HCT116 (cell line): Measurements from ENCODE around the gene FNDC1. TPM values are rescaled to one million over a fixed set of nuclear protein-coding genes. Genes with fewer than 3 reads are reported as not detected.

Source experiments
- ATAC-seq: fragments of 200-7000 bp; cut with Tn5 transposase; 2 replicates; pipeline ENCODE4 v1.9.1; 2020; ENCODE audit warnings: mild to moderate bottlenecking, moderate library complexity
- BruUV-seq: library from RNA; stranded (reverse); fragments of 400-500 nt; replicated peaks from 2 replicates; lab custom pipeline; 2021; lab: Mats Ljungman, UMichigan
- CTCF ChIA-PET: fragments of 300-600 bp; sonication (Branson Sonifier 250); formaldehyde crosslinking; loops from one replicate; lab custom pipeline; 2021; ENCODE audit warnings: antibody characterized with exemption; lab: Charles Lee
- POLR2A ChIA-PET: fragments of 300-600, 350-600 bp; sonication (Branson Sonifier 250); formaldehyde crosslinking; loops from one replicate; lab custom pipeline; 2021; ENCODE audit warnings: antibody characterized with exemption; lab: Charles Lee
- RAD21 ChIA-PET, 2 experiments: fragments of 300-600 bp; sonication (Branson Sonifier 250); formaldehyde crosslinking; loops; one replicate each; lab custom pipeline; 2023; ENCODE audit warnings: low total read pairs in 2 of 2; ENCODE audit not compliant: uncharacterized antibody in 2 of 2, unreplicated experiment in 2 of 2, low non-redundant PET in 1 of 2; lab: Charles Lee
- DNase-seq: peaks from one replicate; pipeline ENCODE4 v3.0.0-alpha.2; 2010; ENCODE audit warnings: low read depth, low spot score
- H2AFZ ChIP-seq: fragments of 200-600 bp; shearing (Covaris generic), sonication (generic); 2 replicates; pipeline ENCODE4 v1.6.1; 2017; ENCODE audit warnings: low read depth, mixed run types, mixed read lengths, antibody characterized with exemption, low read length; ENCODE audit not compliant: poor library complexity, severe bottlenecking
- H3K27ac ChIP-seq: 2 replicates; pipeline ENCODE4 v1.5.1; 2012; ENCODE audit warnings: low read depth, low read length
- H3K27me3 ChIP-seq: fragments of 200-600 bp; sonication (generic); 2 replicates; pipeline ENCODE4 v1.6.1; 2016; ENCODE audit warnings: mixed run types, low read length, mixed read lengths; ENCODE audit not compliant: insufficient read depth
- H3K36me3 ChIP-seq, 2 experiments: fragments of 200-500 bp in 1 of 2; fragments of 200-600 bp in 1 of 2; sonication (Bioruptor generic) in 1 of 2; sonication (generic) in 1 of 2; 2 replicates each; pipeline versions ENCODE4 v1.5.1 to v1.6.1; 2014 to 2016; ENCODE audit warnings: low read length in 2 of 2, inconsistent platforms in 1 of 2, mixed read lengths in 1 of 2, mixed run types in 1 of 2; ENCODE audit not compliant: insufficient read depth in 2 of 2, control insufficient read depth in 1 of 2
- H3K4me1 ChIP-seq, 2 experiments: fragments of 200-600 bp in 1 of 2; sonication (generic) in 1 of 2; 2 replicates each; pipeline versions ENCODE4 v1.5.1 to v1.6.1; 2012 to 2017; ENCODE audit warnings: low read length in 2 of 2, inconsistent platforms in 1 of 2, mild to moderate bottlenecking in 1 of 2, mixed read lengths in 1 of 2, mixed run types in 1 of 2, moderate library complexity in 1 of 2; ENCODE audit not compliant: insufficient read depth in 2 of 2, control insufficient read depth in 1 of 2
- H3K4me2 ChIP-seq: fragments of 200-600 bp; sonication (generic); 2 replicates; pipeline ENCODE4 v1.6.1; 2017; ENCODE audit warnings: mixed run types, low read length, mixed read lengths
- H3K4me3 ChIP-seq, 2 experiments: fragments of 200-600 bp in 1 of 2; sonication (generic) in 1 of 2; replicated peaks in 1 of 2; 2 replicates each; pipeline ENCODE4 v1.5.1; 2011 to 2016; ENCODE audit warnings: low read length in 2 of 2, control low read depth in 1 of 2, low read depth in 1 of 2, mild to moderate bottlenecking in 1 of 2, mixed read lengths in 1 of 2, mixed run types in 1 of 2
- H3K79me2 ChIP-seq: fragments of 200-600 bp; sonication (generic); 2 replicates; pipeline ENCODE4 v1.6.1; 2017; ENCODE audit warnings: mild to moderate bottlenecking, mixed run types, low read length, moderate library complexity, mixed read lengths; ENCODE audit not compliant: insufficient read depth
- H3K9ac ChIP-seq: fragments of 200-600 bp; sonication (generic); 2 replicates; pipeline ENCODE4 v1.6.1; 2016; ENCODE audit warnings: low read length, mixed read lengths
- H3K9me2 ChIP-seq: fragments of 200-600 bp; sonication (generic), shearing (Covaris generic); 2 replicates; pipeline ENCODE4 v1.6.1; 2017; ENCODE audit warnings: mixed run types, mild to moderate bottlenecking, moderate library complexity; ENCODE audit not compliant: insufficient read depth
- H3K9me3 ChIP-seq, 2 experiments: fragments of 200-500 bp in 1 of 2; fragments of 200-600 bp in 1 of 2; sonication (Bioruptor generic) in 1 of 2; sonication (generic) in 1 of 2; 2 replicates each; pipeline ENCODE4 v1.6.1; 2014 to 2017; ENCODE audit warnings: low read length in 2 of 2, mixed read lengths in 2 of 2, inconsistent platforms in 1 of 2, low read depth in 1 of 2, mild to moderate bottlenecking in 1 of 2, mixed run types in 1 of 2, moderate library complexity in 1 of 2; ENCODE audit not compliant: control insufficient read depth in 1 of 2, insufficient read depth in 1 of 2
- H4K20me1 ChIP-seq: fragments of 200-600 bp; sonication (generic), shearing (Covaris generic); 2 replicates; pipeline ENCODE4 v1.6.1; 2017; ENCODE audit warnings: mixed run types, mild to moderate bottlenecking, moderate library complexity; ENCODE audit not compliant: insufficient read depth
- CBX3 ChIP-seq: IDR thresholded peaks from 2 replicates; pipeline ENCODE4 v1.6.1; 2012; ENCODE audit warnings: low read depth
- CEBPB ChIP-seq: IDR thresholded peaks from 2 replicates; pipeline ENCODE4 v1.6.1; 2012; ENCODE audit warnings: low read depth
- EGR1 ChIP-seq: IDR thresholded peaks from 2 replicates; pipeline ENCODE4 v1.6.1; 2012; ENCODE audit warnings: low read depth
- ELF1 ChIP-seq: IDR thresholded peaks from 2 replicates; pipeline ENCODE4 v1.6.1; 2012; ENCODE audit warnings: low read depth, borderline replicate concordance
- EZH2phosphoT487 ChIP-seq: fragments of 200-600 bp; IDR thresholded peaks from 2 replicates; pipeline ENCODE4 v1.6.1; 2018; ENCODE audit warnings: antibody characterized with exemption, borderline replicate concordance
- FOSL1 ChIP-seq: IDR thresholded peaks from 2 replicates; pipeline ENCODE4 v1.6.1; 2012; ENCODE audit warnings: low read depth
- POLR2A ChIP-seq: IDR thresholded peaks from 2 replicates; pipeline ENCODE4 v1.7.0; 2011; ENCODE audit warnings: borderline replicate concordance; ENCODE audit not compliant: insufficient read depth, insufficient read length; ENCODE audit errors: extremely low read depth
- RAD21 ChIP-seq: IDR thresholded peaks from 2 replicates; pipeline ENCODE4 v1.6.1; 2012; ENCODE audit warnings: low read depth, mild to moderate bottlenecking
- REST ChIP-seq: IDR thresholded peaks from 2 replicates; pipeline ENCODE4 v1.6.1; 2012; ENCODE audit warnings: low read depth
- SIN3A ChIP-seq: IDR thresholded peaks from 2 replicates; pipeline ENCODE4 v1.6.1; 2012; ENCODE audit warnings: low read depth
- SP1 ChIP-seq: IDR thresholded peaks from 2 replicates; pipeline ENCODE4 v1.6.1; 2012; ENCODE audit warnings: low read depth
- SRF ChIP-seq: IDR thresholded peaks from 2 replicates; pipeline ENCODE4 v1.6.1; 2012; ENCODE audit warnings: low read depth
- TCF7L2 ChIP-seq: IDR thresholded peaks from 2 replicates; pipeline ENCODE4 v1.7.0; 2011; ENCODE audit warnings: borderline replicate concordance, inconsistent platforms; ENCODE audit not compliant: insufficient read depth, insufficient read length; ENCODE audit errors: extremely low read depth
- YY1 ChIP-seq: IDR thresholded peaks from 2 replicates; pipeline ENCODE4 v1.6.1; 2011; ENCODE audit warnings: low read length, low read depth, moderate library complexity, mild to moderate bottlenecking; ENCODE audit not compliant: insufficient replicate concordance; ENCODE audit errors: extremely low read depth
- ZFX ChIP-seq: fragments of 450-650 bp; IDR thresholded peaks from 2 replicates; pipeline ENCODE4 v1.6.1; 2017
- intact Hi-C: fragments of 100-400 bp; cut with micrococcal nuclease; formaldehyde crosslinking; loops from 2 replicates; pipeline ENCODE4 v1.10.0; 2022
- total RNA-seq: library from RNA; stranded (reverse); gene quantifications from one replicate; pipeline ENCODE4 v1.2.1, GENCODE V29; 2021; ENCODE audit not compliant: unreplicated experiment
- TF ChIP-seq, protein P1 (sequence below), 3 experiments: fragments of 200-600 bp in 1 of 3; sonication (generic) in 1 of 3; IDR thresholded peaks in 2 of 3; conservative IDR thresholded peaks in 1 of 3; 2 replicates each; pipeline ENCODE4 v1.5.1; 2012 to 2017; ENCODE audit warnings: low read depth in 2 of 3, low read length in 2 of 3, antibody characterized with exemption in 1 of 3, borderline replicate concordance in 1 of 3, control low read depth in 1 of 3, mild to moderate bottlenecking in 1 of 3, mixed read lengths in 1 of 3, mixed run types in 1 of 3, moderate library complexity in 1 of 3; ENCODE audit not compliant: insufficient read depth in 1 of 3

FNDC1 gene
- total RNA-seq, 1 experiment from 2014 or later: 0.07 TPM

- DNase-seq (no peak), ATAC-seq (no peak)
- Histone ChIP-seq H3K27ac (no peak overlapping the region), H3K4me1 (no peaks in the 10 kb centered on the region), H3K4me2 (no peak overlapping the region), H3K27me3 (no peaks in the 10 kb centered on the region), H2AFZ (no peak overlapping the region), H3K9me3 (no peaks in the 10 kb centered on the region), H4K20me1 (no peaks in the 10 kb centered on the region), H3K9ac (no peak overlapping the region), H3K79me2 (no peaks in the 10 kb centered on the region), H3K4me3 (no peak overlapping the region), H3K9me2 (no peaks in the 10 kb centered on the region), H3K36me3 (no peaks in the 10 kb centered on the region)
- no peak for TF ChIP-seq YY1
- no peak for TF ChIP-seq ZFX
- TF ChIP-seq CEBPB: no peak
- no peak for TF ChIP-seq TCF7L2
- TF ChIP-seq ELF1: no peak
- TF ChIP-seq REST: no peak
- TF ChIP-seq, protein P1, sequence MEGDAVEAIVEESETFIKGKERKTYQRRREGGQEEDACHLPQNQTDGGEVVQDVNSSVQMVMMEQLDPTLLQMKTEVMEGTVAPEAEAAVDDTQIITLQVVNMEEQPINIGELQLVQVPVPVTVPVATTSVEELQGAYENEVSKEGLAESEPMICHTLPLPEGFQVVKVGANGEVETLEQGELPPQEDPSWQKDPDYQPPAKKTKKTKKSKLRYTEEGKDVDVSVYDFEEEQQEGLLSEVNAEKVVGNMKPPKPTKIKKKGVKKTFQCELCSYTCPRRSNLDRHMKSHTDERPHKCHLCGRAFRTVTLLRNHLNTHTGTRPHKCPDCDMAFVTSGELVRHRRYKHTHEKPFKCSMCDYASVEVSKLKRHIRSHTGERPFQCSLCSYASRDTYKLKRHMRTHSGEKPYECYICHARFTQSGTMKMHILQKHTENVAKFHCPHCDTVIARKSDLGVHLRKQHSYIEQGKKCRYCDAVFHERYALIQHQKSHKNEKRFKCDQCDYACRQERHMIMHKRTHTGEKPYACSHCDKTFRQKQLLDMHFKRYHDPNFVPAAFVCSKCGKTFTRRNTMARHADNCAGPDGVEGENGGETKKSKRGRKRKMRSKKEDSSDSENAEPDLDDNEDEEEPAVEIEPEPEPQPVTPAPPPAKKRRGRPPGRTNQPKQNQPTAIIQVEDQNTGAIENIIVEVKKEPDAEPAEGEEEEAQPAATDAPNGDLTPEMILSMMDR (IDR thresholded peaks at IDR 0.05 in 2 of 3, conservative IDR thresholded peaks at IDR 0.05 in 1 of 3; ENCODE audit: borderline replicate concordance in 1 of 3, insufficient read depth in 1 of 3, low read depth in 2 of 3, low read length in 2 of 3): no peak
- TF ChIP-seq EGR1: no peak
- no peak for TF ChIP-seq RAD21
- no peak for TF ChIP-seq CBX3
- no peak for TF ChIP-seq SRF
- no peak for TF ChIP-seq SIN3A
- TF ChIP-seq EZH2phosphoT487: no peak
- no peak for TF ChIP-seq FOSL1
- no peak for TF ChIP-seq SP1
- no peak for TF ChIP-seq POLR2A
- POLR2A ChIA-PET: no interaction called here
- intact Hi-C loops: no loop called here
- no TSS peak for BruUV-seq
- CTCF ChIA-PET: interaction anchor here (1.4 to 2.0 kb wide), 2 partner anchors 12 to 13 kb away, joined by 4 read pairs; no protein-coding TSS in a partner anchor
- RAD21 ChIA-PET: no interaction called here
These were observed 47.7 kb upstream of the FNDC1 start for GRCh38 chr6:159121486-159121885.
